ENCODE data around the gene FOXRED2.

- TF ChIP-seq GATA2 (IDR thresholded peaks at IDR 0.05; ENCODE audit: low read depth, low read length) (no peak), GATA3 (IDR thresholded peaks at IDR 0.05; ENCODE audit: low read depth, low read length) (no peak)
Measured at GRCh38 chr22:36447632-36448031, 59.2 kb downstream of the FOXRED2 start.
